Suprapubic skin (tissue), 4 donors: Measurements from ENCODE around the gene SETBP1.

ENCODE experiments used
- POLR2A ChIP-seq, 2 donors: fragments of 450-650 bp; IDR thresholded peaks; one replicate each; pipeline ENCODE4 v1.6.1; 2017; ENCODE audit warnings: antibody characterized with exemption in 2 of 2, mild to moderate bottlenecking in 2 of 2, moderate library complexity in 2 of 2
- POLR2AphosphoS5 ChIP-seq, 3 donors: sonication (generic); formaldehyde crosslinking; IDR thresholded peaks; one replicate each; pipeline ENCODE4 v1.6.1; 2017; ENCODE audit warnings: antibody characterized with exemption in 3 of 3
- TF ChIP-seq, protein P1 (sequence below), 2 donors: fragments of 200-600 bp in 1 of 2; fragments of 450-650 bp in 1 of 2; sonication (generic) in 1 of 2; IDR thresholded peaks; one replicate each; pipeline ENCODE4 v1.5.1; 2016 to 2019; ENCODE audit warnings: antibody characterized with exemption in 2 of 2, mild to moderate bottlenecking in 1 of 2, moderate library complexity in 1 of 2

DNA sequence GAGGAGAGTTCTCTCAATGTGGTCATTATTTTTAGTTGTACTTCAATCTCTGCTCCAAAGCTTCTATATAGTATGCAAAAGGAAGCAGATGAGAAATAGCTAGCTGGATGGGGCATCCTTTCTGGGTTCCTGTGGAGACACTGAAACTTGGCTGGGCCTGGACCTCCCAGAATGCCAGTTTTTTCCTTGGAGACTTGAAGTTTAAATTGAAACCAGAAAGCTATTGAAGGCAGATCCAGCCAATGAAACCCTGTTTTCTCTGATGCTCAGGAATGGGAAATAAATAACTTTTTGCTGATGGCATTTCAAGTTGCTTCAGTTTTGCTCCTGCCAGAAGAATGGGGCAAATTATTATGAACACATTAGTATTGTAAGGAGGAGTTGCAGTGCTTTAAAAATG, 2.9 kb downstream of the SETBP1 start:
- TF ChIP-seq, protein P1, sequence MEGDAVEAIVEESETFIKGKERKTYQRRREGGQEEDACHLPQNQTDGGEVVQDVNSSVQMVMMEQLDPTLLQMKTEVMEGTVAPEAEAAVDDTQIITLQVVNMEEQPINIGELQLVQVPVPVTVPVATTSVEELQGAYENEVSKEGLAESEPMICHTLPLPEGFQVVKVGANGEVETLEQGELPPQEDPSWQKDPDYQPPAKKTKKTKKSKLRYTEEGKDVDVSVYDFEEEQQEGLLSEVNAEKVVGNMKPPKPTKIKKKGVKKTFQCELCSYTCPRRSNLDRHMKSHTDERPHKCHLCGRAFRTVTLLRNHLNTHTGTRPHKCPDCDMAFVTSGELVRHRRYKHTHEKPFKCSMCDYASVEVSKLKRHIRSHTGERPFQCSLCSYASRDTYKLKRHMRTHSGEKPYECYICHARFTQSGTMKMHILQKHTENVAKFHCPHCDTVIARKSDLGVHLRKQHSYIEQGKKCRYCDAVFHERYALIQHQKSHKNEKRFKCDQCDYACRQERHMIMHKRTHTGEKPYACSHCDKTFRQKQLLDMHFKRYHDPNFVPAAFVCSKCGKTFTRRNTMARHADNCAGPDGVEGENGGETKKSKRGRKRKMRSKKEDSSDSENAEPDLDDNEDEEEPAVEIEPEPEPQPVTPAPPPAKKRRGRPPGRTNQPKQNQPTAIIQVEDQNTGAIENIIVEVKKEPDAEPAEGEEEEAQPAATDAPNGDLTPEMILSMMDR (IDR thresholded peaks at IDR 0.05), result no peak
- TF ChIP-seq POLR2A (IDR thresholded peaks at IDR 0.05) (no peak), POLR2AphosphoS5 (IDR thresholded peaks at IDR 0.05) (no peak)
